IPS-20b (cell line): ENCODE results near the gene GALNT10.

Experiments used
- H3K27ac ChIP-seq: one replicate; pipeline ENCODE4 v1.5.1; 2013; ENCODE audit warnings: low read length
- H3K27me3 ChIP-seq: 2 replicates; pipeline ENCODE4 v1.6.1; 2013; ENCODE audit warnings: mild to moderate bottlenecking, low read length, inconsistent platforms; ENCODE audit not compliant: insufficient read depth
- H3K36me3 ChIP-seq: 2 replicates; pipeline ENCODE4 v1.6.1; 2013; ENCODE audit warnings: low read depth, mild to moderate bottlenecking, inconsistent platforms, low read length, moderate library complexity; ENCODE audit not compliant: insufficient read depth
- H3K4me1 ChIP-seq: 2 replicates; pipeline ENCODE4 v1.6.1; 2013; ENCODE audit warnings: mild to moderate bottlenecking, control low read depth, inconsistent platforms, low read length, moderate library complexity; ENCODE audit not compliant: insufficient read depth
- H3K4me3 ChIP-seq: 2 replicates; pipeline ENCODE4 v1.5.1; 2013; ENCODE audit warnings: mild to moderate bottlenecking, low read length, inconsistent platforms
- H3K9ac ChIP-seq: 2 replicates; pipeline ENCODE4 v1.6.1; 2013; ENCODE audit warnings: low read depth, mild to moderate bottlenecking, inconsistent platforms, low read length, moderate library complexity
- H3K9me3 ChIP-seq: 2 replicates; pipeline ENCODE4 v1.6.1; 2013; ENCODE audit warnings: mild to moderate bottlenecking, low read depth, low read length, inconsistent platforms; ENCODE audit not compliant: insufficient read depth

The GALNT10 gene

DNA sequence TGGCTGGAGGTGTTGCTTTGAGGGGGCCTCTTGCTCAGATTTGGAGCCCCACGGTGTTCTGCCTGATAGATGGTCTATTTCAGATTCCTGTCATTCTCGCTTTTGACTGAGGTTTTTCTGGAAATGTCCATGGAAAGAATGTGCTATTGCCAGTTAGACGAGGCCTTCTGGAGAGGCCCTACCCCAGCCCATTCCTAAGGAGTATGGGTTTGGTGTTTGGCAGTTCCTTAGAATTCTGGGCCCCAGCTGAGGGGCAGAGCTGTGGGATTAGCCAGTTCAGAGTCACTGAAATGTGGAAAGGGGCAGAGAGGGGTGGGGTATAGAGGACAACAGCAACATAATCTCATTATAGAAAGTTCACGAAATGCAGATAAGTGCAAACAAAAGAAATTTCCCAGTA is 50.5 kb downstream of the GALNT10 start:
- Histone ChIP-seq H3K9me3 (no peaks in the 10 kb centered on the region), H3K4me1 (peaks cover 7% of the 10 kb centered on the region), H3K36me3 (no peaks in the 10 kb centered on the region), H3K27ac (no peak overlapping the region), H3K4me3 (no peak overlapping the region), H3K27me3 (no peaks in the 10 kb centered on the region), H3K9ac (no peak overlapping the region)

GRCh38 chr5:154242442-154242841 is 51.9 kb downstream of the GALNT10 start:
- Histone ChIP-seq H3K36me3 (no peaks in the 10 kb centered on the region), H3K9me3 (no peaks in the 10 kb centered on the region), H3K4me1 (peaks cover 7% of the 10 kb centered on the region), H3K4me3 (no peak overlapping the region), H3K9ac (no peak overlapping the region), H3K27me3 (no peaks in the 10 kb centered on the region), H3K27ac (no peak overlapping the region)

GRCh38 chr5:154242964-154243376 is 52.4 kb downstream of the GALNT10 start:
- H3K27me3 ChIP-seq: no peaks in the 10 kb centered on the region
- H3K9me3 ChIP-seq: no peaks in the 10 kb centered on the region
- peaks cover 7% of the 10 kb centered on the region for H3K4me1 ChIP-seq
- no peaks in the 10 kb centered on the region for H3K36me3 ChIP-seq
- no peak overlapping the region for H3K4me3 ChIP-seq
- H3K27ac ChIP-seq: no peak overlapping the region
- H3K9ac ChIP-seq: no peak overlapping the region

DNA sequence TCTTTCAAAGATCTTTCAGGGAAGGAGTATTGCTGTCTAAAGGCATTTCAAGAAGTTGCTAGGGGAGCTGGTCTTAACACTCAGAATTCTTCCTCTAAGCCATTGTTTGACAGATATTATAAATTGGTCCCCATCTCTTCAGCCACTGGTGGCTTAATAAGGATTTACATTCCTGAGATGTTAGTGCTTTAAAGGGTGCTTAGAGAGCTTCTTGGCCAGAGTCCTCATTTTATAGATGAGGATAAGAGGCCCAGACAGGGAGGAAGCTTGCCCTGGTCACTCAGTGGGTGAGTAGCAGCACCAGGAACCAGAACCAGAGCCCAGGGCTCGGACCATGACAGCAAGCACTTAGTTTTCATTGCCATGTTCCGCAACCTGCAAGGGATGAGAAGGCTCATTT is 53.2 kb downstream of the GALNT10 start:
- no peak overlapping the region for H3K4me3 ChIP-seq
- H3K27ac ChIP-seq: no peak overlapping the region
- H3K36me3 ChIP-seq: no peaks in the 10 kb centered on the region
- H3K9me3 ChIP-seq: no peaks in the 10 kb centered on the region
- no peaks in the 10 kb centered on the region for H3K27me3 ChIP-seq
- H3K9ac ChIP-seq: no peak overlapping the region
- peaks cover 5% of the 10 kb centered on the region for H3K4me1 ChIP-seq

DNA sequence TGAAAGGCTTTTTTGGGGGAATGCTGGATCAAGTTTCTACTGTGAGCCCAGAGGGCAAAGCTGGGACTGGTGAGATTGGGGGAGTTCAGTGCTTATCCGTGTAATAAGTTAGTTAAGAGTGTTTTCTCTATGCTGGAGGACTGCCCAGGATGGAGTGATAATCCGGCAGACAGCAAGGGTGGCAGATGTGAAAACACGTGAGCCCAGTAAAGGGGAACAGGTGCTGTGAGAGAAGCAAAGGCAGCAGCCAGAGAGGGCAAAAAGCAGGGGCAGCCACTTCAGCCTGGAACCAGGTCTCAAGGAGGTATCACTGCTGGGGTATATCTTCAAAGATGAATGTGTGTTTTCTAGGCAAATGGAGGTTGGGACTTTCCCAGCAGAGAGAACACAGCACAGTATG is 53.9 kb downstream of the GALNT10 start:
- Histone ChIP-seq H3K9me3 (no peaks in the 10 kb centered on the region), H3K4me1 (no peaks in the 10 kb centered on the region), H3K27ac (no peak overlapping the region), H3K9ac (no peak overlapping the region), H3K4me3 (no peak overlapping the region), H3K36me3 (no peaks in the 10 kb centered on the region), H3K27me3 (no peaks in the 10 kb centered on the region)

GRCh38 chr5:154248691-154249090 is 58.2 kb downstream of the GALNT10 start:
- H3K27ac ChIP-seq: no peak overlapping the region
- no peak overlapping the region for H3K9ac ChIP-seq
- H3K36me3 ChIP-seq: no peaks in the 10 kb centered on the region
- no peaks in the 10 kb centered on the region for H3K27me3 ChIP-seq
- no peak overlapping the region for H3K4me3 ChIP-seq
- no peaks in the 10 kb centered on the region for H3K4me1 ChIP-seq
- no peaks in the 10 kb centered on the region for H3K9me3 ChIP-seq

GRCh38 chr5:154249826-154250225 is 59.3 kb downstream of the GALNT10 start:
- H3K27me3 ChIP-seq: no peaks in the 10 kb centered on the region
- H3K4me1 ChIP-seq: no peaks in the 10 kb centered on the region
- H3K36me3 ChIP-seq: no peaks in the 10 kb centered on the region
- no peak overlapping the region for H3K27ac ChIP-seq
- no peak overlapping the region for H3K9ac ChIP-seq
- H3K9me3 ChIP-seq: no peaks in the 10 kb centered on the region
- no peak overlapping the region for H3K4me3 ChIP-seq

DNA sequence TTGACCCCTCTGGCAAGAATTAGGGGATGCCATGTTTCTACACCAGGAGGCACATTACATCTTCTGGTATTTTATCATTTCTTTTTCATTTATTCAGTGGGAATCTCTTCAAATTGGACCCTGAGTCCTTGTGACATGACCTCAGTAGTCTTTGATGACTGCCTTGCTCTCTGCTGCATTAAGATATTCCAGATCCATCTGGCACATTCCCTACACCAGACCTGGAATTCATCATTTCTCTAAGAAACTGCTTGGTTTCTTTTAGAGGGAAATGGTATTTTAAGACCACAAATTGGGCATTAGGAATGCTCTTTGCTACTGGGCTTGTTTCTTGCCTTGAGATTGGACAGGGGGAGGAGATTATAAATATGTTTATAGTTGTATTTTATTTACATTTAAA is 61.0 kb downstream of the GALNT10 start:
- Histone ChIP-seq H3K4me3 (no peak overlapping the region), H3K36me3 (no peaks in the 10 kb centered on the region), H3K4me1 (no peaks in the 10 kb centered on the region), H3K9ac (no peak overlapping the region), H3K9me3 (no peaks in the 10 kb centered on the region), H3K27me3 (no peaks in the 10 kb centered on the region), H3K27ac (no peak overlapping the region)

GRCh38 chr5:154253807-154254206 is 63.3 kb downstream of the GALNT10 start:
- Histone ChIP-seq H3K9ac (no peak overlapping the region), H3K4me1 (0 out of 2 replicates have a peak, but pooled peaks cover 3% of the 10 kb centered on the region), H3K9me3 (no peaks in the 10 kb centered on the region), H3K36me3 (no peaks in the 10 kb centered on the region), H3K27ac (no peak overlapping the region), H3K4me3 (no peak overlapping the region), H3K27me3 (no peaks in the 10 kb centered on the region)

- Histone ChIP-seq H3K4me3 (no peak overlapping the region), H3K4me1 (peaks cover 10% of the 10 kb centered on the region; the same call in 1 of the 2 replicates), H3K27ac (no peak overlapping the region), H3K9ac (no peak overlapping the region), H3K9me3 (no peaks in the 10 kb centered on the region), H3K27me3 (no peaks in the 10 kb centered on the region), H3K36me3 (no peaks in the 10 kb centered on the region)
These were observed 64.4 kb downstream of the GALNT10 start for GRCh38 chr5:154254896-154255295.

DNA sequence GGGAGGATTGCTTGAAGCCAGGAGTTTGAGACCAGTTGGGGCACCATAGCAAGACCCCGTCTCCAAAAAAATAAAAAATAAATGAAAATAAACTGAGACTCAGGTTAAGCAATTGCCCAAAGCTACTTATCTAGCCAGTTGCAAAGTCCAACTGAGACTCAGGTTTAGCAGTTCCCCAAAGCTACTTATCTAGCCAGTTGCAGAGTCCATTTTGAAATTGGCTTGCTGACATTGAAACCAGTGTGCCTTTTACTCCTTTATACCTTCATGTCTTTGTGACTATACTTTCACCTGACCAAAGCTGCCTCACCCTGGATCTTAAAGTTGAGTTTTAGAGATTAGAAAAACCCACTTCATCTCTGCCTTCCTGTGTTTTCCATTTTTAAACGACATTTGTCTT is 66.5 kb downstream of the GALNT10 start:
- H3K36me3 ChIP-seq: no peaks in the 10 kb centered on the region
- H3K27ac ChIP-seq: no peak overlapping the region
- no peaks in the 10 kb centered on the region for H3K9me3 ChIP-seq
- H3K4me3 ChIP-seq: no peak overlapping the region
- no peak overlapping the region for H3K9ac ChIP-seq
- H3K27me3 ChIP-seq: no peaks in the 10 kb centered on the region
- peaks cover 18% of the 10 kb centered on the region for H3K4me1 ChIP-seq

DNA sequence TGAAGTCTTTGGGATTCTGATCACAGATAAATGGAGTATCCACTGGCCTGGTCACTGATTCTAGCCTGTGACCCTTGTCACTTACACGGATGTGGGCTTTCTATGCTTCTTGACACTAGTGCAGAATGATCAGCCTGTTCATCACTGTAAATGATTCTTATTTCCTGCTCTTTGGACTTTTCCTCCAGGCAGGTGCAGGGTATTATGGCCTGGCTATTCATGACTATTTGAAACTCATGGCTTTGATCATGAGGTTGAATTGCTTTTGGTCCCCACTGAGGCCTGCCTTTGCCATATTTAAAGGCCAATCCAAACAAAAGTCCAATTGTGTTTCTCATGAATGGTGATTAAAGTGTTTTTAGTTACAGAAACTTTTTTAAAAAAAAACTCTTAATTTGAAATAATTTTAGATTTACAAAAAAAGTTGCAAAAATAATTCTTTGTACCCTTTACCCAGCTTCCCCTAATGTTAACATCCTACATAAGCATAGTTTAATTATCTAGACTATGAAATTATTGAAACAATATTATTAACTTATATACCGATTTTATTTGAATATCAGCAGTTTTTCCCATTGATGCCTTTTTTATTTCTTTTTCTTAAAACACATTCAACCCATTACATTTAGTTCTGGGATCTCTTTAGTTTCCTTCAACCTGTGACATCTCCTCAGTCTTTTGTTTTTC is 68.1 kb downstream of the GALNT10 start:
- H3K4me3 ChIP-seq: no peak overlapping the region
- peaks cover 18% of the 10 kb centered on the region for H3K4me1 ChIP-seq
- no peak overlapping the region for H3K9ac ChIP-seq
- no peaks in the 10 kb centered on the region for H3K9me3 ChIP-seq
- H3K27ac ChIP-seq: no peak overlapping the region
- H3K36me3 ChIP-seq: no peaks in the 10 kb centered on the region
- no peaks in the 10 kb centered on the region for H3K27me3 ChIP-seq
